GM18505 (cell line): ENCODE data around the gene PPM1G.

Experiments used
- ATAC-seq: cut with Tn5 transposase; IDR thresholded peaks from one replicate; pipeline ENCODE4 v1.9.1; 2021; ENCODE audit not compliant: unreplicated experiment
- POLR2A ChIP-seq: IDR thresholded peaks from 4 replicates; pipeline ENCODE4 v1.6.1; 2011; ENCODE audit warnings: borderline replicate concordance; ENCODE audit not compliant: insufficient read depth, insufficient read length; ENCODE audit errors: extremely low read depth

The PPM1G gene, protein sequence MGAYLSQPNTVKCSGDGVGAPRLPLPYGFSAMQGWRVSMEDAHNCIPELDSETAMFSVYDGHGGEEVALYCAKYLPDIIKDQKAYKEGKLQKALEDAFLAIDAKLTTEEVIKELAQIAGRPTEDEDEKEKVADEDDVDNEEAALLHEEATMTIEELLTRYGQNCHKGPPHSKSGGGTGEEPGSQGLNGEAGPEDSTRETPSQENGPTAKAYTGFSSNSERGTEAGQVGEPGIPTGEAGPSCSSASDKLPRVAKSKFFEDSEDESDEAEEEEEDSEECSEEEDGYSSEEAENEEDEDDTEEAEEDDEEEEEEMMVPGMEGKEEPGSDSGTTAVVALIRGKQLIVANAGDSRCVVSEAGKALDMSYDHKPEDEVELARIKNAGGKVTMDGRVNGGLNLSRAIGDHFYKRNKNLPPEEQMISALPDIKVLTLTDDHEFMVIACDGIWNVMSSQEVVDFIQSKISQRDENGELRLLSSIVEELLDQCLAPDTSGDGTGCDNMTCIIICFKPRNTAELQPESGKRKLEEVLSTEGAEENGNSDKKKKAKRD

DNA sequence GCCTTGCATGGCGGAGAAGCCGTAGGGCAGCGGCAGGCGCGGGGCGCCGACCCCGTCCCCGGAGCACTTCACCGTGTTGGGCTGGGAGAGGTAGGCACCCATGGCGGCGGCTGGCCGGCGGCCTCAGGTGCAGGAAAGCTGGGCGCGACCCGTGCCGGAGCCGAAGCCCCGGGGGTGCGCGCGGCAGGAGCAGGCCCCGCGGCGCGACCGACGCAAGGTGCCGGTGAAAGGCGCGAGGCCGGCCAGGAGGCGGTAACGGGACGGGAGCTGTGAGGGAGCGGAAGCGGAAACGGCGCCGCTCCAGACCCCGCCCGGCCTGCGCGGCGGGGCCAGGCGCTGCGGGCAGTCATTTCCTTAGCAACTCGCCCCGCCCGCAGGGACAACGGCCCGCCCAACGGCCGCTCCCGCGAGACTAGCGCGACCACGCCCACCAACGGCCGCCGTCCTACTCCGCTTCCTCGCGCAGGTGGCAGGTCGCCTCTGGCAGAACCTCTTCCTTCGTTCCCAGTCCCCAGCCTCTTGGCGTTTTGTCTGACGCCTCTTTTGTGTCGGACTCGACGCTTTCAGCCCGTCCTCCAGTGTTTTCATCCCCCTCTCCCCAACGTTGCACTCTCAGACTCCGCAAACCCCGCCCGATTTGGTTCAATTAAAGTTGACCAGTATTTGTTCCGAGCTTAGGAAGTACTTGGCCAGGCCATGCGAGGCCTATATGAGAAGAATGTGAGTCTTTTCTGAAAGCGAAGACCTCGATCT, at the start of gene PPM1G:
PPM1G (minus strand) TSS at position 271 of the 753 bp plus-strand sequence; CDS start at position 102, 169 bp downstream.
- TF ChIP-seq POLR2A = peak; percentile 95
- ATAC-seq = peak; percentile 89

GRCh38 chr2:27453968-27454367, 44.6 kb upstream of the PPM1G start:
- TF ChIP-seq POLR2A = no peak
- no peak for ATAC-seq

DNA sequence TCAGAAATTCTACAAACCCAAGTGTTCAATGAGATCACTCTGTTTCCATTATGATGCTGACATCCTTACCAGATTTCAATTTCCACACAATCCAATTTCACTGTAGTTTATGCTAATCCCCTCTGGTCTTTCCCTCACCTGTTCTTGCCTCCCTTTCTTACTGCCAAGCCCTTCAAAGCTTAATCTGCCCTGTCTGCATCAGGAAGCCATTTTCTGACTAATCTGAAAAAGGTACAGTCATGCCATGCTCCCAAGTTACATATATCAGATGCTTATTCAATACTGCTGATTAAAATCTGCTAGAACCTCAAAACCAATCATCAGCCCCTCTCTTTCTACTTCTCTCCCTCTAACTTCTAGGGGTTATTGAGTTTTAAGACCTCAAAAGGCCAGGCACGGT, 41.7 kb upstream of the PPM1G start:
- TF ChIP-seq POLR2A = no peak
- ATAC-seq = no peak

GRCh38 chr2:27448381-27448780, 39.0 kb upstream of the PPM1G start:
- TF ChIP-seq POLR2A = no peak
- no peak for ATAC-seq

GRCh38 chr2:27446057-27446456, 36.7 kb upstream of the PPM1G start:
- ATAC-seq = no peak
- no peak for TF ChIP-seq POLR2A

GRCh38 chr2:27445615-27446014, 36.2 kb upstream of the PPM1G start:
- TF ChIP-seq POLR2A = no peak
- ATAC-seq = no peak

DNA sequence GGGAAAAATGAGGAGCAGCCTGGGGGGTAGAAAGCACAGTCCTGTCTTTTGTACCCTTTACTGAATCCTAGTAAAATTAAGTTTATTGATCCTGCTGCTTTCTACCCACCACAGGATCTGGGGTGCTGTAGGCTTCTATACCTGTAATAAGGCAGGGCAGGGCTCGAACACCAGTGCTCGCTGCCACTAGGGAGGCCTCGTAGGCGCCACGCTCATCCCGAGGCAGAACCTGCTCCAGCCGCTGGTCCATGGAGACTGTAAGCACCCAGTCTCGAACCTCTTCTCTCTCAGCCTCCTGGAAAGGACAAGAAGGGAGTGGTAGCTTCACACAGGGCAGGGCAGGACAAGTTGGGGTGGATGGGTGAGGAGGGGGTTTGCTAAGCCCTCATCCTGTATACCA, 35.8 kb upstream of the PPM1G start:
- TF ChIP-seq POLR2A = no peak

GRCh38 chr2:27442920-27443282, 33.5 kb upstream of the PPM1G start:
- no peak for TF ChIP-seq POLR2A
- ATAC-seq = no peak

More for the DNA sequence above, 35.8 kb upstream of the PPM1G start:
- no peak for ATAC-seq

DNA sequence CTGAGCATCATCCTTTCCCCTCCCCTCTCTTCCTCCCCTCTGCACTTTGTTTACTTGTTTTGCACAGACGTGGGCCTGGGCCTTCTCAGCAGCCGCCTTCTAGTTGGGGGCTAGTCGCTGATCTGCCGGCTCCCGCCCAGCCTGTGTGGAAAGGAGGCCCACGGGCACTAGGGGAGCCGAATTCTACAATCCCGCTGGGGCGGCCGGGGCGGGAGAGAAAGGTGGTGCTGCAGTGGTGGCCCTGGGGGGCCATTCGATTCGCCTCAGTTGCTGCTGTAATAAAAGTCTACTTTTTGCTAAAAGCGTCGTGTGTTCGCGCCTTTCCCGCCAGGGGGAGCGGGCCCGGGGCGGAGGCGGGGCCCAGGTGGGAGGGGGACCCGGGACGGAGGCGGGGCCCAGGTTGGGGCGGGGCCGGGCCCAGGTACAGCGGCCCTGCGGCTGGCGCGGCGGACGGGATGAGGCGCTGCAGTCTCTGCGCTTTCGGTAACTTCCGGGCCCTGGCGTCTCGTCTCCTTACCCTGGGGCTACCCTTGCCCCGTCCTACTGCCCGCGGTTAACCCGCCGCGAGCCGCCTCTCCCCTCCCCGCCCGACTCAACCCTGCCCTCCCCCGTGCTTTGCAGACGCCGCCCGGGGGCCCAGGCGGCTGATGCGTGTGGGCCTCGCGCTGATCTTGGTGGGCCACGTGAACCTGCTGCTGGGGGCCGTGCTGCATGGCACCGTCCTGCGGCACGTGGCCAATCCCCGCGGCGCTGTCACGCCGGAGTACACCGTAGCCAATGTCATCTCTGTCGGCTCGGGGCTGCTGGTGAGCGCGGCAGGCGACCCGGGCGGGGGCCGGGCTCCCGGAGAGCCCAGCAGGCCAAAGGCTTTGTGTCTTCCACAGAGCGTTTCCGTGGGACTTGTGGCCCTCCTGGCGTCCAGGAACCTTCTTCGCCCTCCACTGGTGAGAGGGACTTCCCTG, 32.8 kb upstream of the PPM1G start, which contains the start of gene KRTCAP3:
KRTCAP3 (plus strand) TSS at position 424 of the 962 bp plus-strand sequence; CDS start at position 456, 32 bp downstream.
- TF ChIP-seq POLR2A = no peak
- no peak for ATAC-seq

DNA sequence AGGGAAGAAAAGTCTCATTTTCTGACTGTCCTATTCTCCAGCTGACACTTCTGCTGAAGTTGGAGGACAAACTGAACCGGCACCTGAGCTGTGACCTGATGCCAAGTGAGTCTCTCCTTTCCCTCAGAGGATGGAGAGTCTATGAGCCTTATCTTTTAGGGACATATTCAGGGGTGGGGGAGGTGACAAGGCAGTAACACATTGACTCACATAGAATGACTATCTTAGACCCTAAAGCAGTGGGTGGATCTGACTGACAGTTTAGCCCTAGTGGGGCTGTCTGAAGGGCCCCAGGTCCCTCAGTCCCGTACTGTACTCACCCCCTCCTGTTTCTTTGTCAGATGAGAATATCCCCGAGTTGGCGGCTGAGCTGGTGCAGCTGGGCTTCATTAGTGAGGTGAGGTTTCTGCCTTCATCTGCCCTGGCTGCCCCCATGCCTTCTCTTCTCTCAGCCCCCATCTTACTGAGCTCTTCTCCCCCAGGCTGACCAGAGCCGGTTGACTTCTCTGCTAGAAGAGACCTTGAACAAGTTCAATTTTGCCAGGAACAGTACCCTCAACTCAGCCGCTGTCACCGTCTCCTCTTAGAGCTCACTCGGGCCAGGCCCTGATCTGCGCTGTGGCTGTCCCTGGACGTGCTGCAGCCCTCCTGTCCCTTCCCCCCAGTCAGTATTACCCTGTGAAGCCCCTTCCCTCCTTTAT, 32.0 kb upstream of the PPM1G start:
- no peak for TF ChIP-seq POLR2A
- ATAC-seq = no peak

DNA sequence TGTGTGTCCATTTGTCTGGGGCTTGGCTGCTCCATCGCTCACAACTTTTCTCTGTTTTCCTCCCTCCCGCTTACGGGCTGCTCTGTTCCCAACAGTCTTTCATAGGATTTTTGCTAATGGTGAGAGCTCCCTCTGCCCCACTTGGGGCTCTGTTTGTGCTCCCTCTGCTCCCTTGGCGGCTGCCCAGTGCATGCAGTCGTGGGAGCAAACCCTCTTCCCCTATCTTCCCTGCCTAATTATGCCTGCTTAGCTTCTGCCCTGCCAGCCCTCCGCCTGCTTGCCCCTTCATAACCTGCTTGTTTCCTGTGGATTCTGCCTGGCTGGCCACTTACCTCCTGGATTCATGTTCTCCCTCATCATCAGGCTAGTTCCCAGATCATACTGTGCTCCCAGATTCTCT, 26.2 kb upstream of the PPM1G start:
- TF ChIP-seq POLR2A = no peak
- no peak for ATAC-seq

DNA sequence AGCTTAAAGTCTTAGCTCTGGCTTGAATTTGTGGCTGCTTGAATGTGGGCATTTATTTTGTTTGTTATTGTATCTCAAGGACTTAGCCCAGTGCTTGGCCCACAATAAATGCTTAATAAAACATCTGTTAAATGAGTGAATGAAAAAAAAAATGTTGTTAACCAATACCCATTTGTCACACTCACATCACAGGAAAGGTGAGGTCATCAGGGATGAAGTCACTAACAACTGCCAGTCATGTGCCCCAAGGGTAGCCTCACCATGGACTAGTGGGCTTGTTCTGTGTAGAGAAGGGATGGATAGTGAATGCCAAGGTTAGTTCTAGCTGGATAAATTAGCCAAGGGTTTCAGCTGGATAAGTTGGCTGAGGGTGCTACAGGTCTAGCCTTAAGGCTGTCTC, 22.0 kb upstream of the PPM1G start:
- no peak for TF ChIP-seq POLR2A
- ATAC-seq = no peak
